C4-2B (cell line): ENCODE results near the gene TPT1.

Experiments
- ZFX ChIP-seq: fragments of 450-650 bp; IDR thresholded peaks from 2 replicates; pipeline ENCODE4 v1.6.1; 2017
- TF ChIP-seq, protein P1 (sequence below): fragments of 450-650 bp; conservative IDR thresholded peaks from 2 replicates; pipeline ENCODE4 v1.5.1; 2017; ENCODE audit warnings: mild to moderate bottlenecking

DNA sequence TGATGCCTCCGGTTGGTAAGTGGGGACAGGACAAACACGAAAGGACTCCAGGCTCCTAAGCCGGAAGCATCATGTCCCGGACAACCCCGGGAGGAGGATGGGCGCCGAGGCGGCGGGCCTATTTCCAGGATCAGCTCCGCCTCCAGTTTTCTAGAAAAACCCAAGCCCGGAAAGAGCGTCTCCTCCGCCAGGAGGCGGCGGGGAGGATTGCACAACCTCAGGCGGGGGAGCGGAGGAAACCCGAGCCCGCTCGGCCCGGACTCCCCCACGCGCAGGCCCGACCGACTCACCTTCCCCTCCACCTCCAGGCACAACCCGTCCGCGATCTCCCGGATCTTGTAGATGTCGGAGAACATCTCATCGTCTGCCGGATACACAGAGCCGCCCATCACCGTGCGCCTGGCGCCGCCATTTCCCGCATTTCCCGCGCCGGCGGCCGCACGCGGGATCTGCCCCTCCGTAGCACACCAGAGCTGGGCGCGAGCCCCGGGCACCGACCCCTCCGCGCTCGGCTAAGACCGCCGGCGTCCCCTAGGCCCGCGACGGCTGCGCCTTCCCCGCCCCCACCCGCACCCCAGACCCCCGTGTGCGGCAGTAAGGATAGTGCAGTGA lies 455 bp downstream of the TPT1 start:
- TF ChIP-seq, protein P1, sequence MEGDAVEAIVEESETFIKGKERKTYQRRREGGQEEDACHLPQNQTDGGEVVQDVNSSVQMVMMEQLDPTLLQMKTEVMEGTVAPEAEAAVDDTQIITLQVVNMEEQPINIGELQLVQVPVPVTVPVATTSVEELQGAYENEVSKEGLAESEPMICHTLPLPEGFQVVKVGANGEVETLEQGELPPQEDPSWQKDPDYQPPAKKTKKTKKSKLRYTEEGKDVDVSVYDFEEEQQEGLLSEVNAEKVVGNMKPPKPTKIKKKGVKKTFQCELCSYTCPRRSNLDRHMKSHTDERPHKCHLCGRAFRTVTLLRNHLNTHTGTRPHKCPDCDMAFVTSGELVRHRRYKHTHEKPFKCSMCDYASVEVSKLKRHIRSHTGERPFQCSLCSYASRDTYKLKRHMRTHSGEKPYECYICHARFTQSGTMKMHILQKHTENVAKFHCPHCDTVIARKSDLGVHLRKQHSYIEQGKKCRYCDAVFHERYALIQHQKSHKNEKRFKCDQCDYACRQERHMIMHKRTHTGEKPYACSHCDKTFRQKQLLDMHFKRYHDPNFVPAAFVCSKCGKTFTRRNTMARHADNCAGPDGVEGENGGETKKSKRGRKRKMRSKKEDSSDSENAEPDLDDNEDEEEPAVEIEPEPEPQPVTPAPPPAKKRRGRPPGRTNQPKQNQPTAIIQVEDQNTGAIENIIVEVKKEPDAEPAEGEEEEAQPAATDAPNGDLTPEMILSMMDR = no peak; the same call in 1 of the 2 replicates
- TF ChIP-seq ZFX = peak; percentile 65
